Ascending aorta (tissue), 2 donors: ENCODE results near the gene PRKAR1A. TPM values are rescaled to one million over a fixed set of nuclear protein-coding genes. Genes with fewer than 3 reads are reported as not detected.
A peak's percentile ranks its signal among the peaks of the same experiment; 100 is the strongest.

Source experiments
- DNase-seq, 2 donors: peaks; one replicate each; pipeline ENCODE4 v3.0.0-alpha.2; 2019; ENCODE audit warnings: low spot score in 2 of 2
- H3K27ac ChIP-seq, 2 donors: fragments of 200-600 bp; sonication (generic); one replicate each; pipeline ENCODE4 v1.5.1; 2016 to 2017; ENCODE audit warnings: mild to moderate bottlenecking in 1 of 2
- H3K27me3 ChIP-seq: fragments of 200-600 bp; sonication (generic); one replicate; pipeline ENCODE4 v1.5.1; 2017
- H3K36me3 ChIP-seq, 2 donors: fragments of 200-600 bp; sonication (generic); one replicate each; pipeline ENCODE4 v1.5.1; 2016
- H3K4me1 ChIP-seq, 2 donors: fragments of 200-600 bp; sonication (generic); one replicate each; pipeline ENCODE4 v1.5.1; 2016 to 2017; ENCODE audit warnings: mild to moderate bottlenecking in 1 of 2
- H3K4me3 ChIP-seq, 2 donors: fragments of 200-600 bp; sonication (generic); one replicate each; pipeline ENCODE4 v1.5.1; 2016 to 2017; ENCODE audit warnings: mild to moderate bottlenecking in 1 of 2
- H3K9me3 ChIP-seq, 2 donors: fragments of 200-600 bp; sonication (generic); one replicate each; pipeline ENCODE4 v1.5.1; 2016
- intact Hi-C: fragments of 100-400 bp; cut with DNase I; formaldehyde crosslinking; loops from one replicate; pipeline ENCODE4 v1.15.1; 2023
- total RNA-seq: library from RNA; depleted of rRNA; stranded (reverse); fragments of >200 nt; gene quantifications from one replicate; pipeline ENCODE4 v1.1.0, GENCODE V29; 2016
- TF ChIP-seq, protein P1 (sequence below), 3 experiments: fragments of 200-600 bp in 2 of 3; fragments of 450-650 bp in 1 of 3; sonication (generic) in 2 of 3; IDR thresholded peaks; one replicate each; pipeline ENCODE4 v1.5.1; 2016 to 2019; ENCODE audit warnings: antibody characterized with exemption in 3 of 3, mild to moderate bottlenecking in 1 of 3, moderate library complexity in 1 of 3

The PRKAR1A gene
- total RNA-seq, 1 donor from 2014 or later = 233 TPM

DNA sequence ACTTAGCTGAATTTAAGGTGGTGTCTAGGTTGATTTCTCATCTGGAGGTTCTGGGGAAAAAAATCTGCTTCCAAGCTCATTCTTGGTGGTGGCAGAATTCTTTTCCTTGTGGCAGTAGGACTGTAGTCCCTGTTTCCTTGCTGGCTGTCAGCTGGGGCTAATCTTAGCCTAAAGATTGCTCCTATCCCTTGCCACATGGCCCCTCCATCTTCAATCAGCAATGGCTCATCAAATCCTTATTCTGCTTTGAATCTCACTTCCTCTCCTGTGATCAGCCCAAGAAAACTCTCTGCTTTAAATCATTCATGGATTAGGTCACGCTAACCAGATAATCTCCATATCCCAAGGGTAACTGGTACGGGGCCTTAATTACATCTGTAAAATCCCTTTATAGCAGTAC is 82.3 kb downstream of the PRKAR1A start:
- intact Hi-C loops = no loop called here
- H3K27ac ChIP-seq = no peak overlapping the region
- no peaks in the 10 kb centered on the region for H3K9me3 ChIP-seq
- H3K4me3 ChIP-seq = no peak overlapping the region
- H3K36me3 ChIP-seq = no peaks in the 10 kb centered on the region
- DNase-seq = no peak
- H3K4me1 ChIP-seq = peaks cover 0 to 11% of the 10 kb centered on the region in 2 donors
- TF ChIP-seq, protein P1, sequence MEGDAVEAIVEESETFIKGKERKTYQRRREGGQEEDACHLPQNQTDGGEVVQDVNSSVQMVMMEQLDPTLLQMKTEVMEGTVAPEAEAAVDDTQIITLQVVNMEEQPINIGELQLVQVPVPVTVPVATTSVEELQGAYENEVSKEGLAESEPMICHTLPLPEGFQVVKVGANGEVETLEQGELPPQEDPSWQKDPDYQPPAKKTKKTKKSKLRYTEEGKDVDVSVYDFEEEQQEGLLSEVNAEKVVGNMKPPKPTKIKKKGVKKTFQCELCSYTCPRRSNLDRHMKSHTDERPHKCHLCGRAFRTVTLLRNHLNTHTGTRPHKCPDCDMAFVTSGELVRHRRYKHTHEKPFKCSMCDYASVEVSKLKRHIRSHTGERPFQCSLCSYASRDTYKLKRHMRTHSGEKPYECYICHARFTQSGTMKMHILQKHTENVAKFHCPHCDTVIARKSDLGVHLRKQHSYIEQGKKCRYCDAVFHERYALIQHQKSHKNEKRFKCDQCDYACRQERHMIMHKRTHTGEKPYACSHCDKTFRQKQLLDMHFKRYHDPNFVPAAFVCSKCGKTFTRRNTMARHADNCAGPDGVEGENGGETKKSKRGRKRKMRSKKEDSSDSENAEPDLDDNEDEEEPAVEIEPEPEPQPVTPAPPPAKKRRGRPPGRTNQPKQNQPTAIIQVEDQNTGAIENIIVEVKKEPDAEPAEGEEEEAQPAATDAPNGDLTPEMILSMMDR (IDR thresholded peaks at IDR 0.05) = no peak
- no peaks in the 10 kb centered on the region for H3K27me3 ChIP-seq

DNA sequence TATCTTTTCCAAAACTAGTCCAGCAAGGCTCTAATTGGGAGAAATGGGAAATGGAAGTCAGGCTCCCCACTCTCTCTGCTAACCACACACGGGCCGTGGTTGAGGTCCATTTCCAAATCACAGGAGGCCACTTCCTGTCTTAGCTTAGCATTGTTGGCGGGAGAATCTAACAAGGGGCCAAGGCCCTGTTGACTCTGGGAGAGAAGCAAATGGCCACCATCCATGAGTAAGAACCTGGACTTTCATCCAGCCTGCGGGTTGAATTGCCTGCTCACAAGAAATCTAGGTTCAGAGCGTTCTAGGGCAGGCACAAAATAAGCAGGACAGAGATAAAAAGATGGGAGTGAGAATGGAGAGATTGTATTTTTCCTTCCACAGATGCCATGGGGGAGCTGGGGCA is 83.3 kb downstream of the PRKAR1A start:
- H3K27ac ChIP-seq = peak overlapping the region; percentile 25 to 58
- H3K4me3 ChIP-seq = no peak overlapping the region
- H3K27me3 ChIP-seq = no peaks in the 10 kb centered on the region
- peaks cover under 1 to 19% of the 10 kb centered on the region in 2 donors for H3K4me1 ChIP-seq
- intact Hi-C loops = no loop called here
- no peaks in the 10 kb centered on the region for H3K9me3 ChIP-seq
- H3K36me3 ChIP-seq = no peaks in the 10 kb centered on the region
- no peak for DNase-seq
- TF ChIP-seq, protein P1 (IDR thresholded peaks at IDR 0.05) = no peak

- DNase-seq = no peak
- H3K9me3 ChIP-seq = no peaks in the 10 kb centered on the region
- no peaks in the 10 kb centered on the region for H3K36me3 ChIP-seq
- H3K27me3 ChIP-seq = no peaks in the 10 kb centered on the region
- peaks cover 4 to 19% of the 10 kb centered on the region in 2 donors for H3K4me1 ChIP-seq
- no peak overlapping the region for H3K4me3 ChIP-seq
- peak overlapping the region; percentile 25 to 58 for H3K27ac ChIP-seq
- TF ChIP-seq, protein P1 (IDR thresholded peaks at IDR 0.05) = no peak
- intact Hi-C loops = no loop called here
Measured at GRCh38 chr17:68595986-68596385, 83.8 kb downstream of the PRKAR1A start.

- no peak overlapping the region for H3K27ac ChIP-seq
- no peak overlapping the region for H3K4me3 ChIP-seq
- H3K27me3 ChIP-seq = no peaks in the 10 kb centered on the region
- intact Hi-C loops = no loop called here
- H3K9me3 ChIP-seq = no peaks in the 10 kb centered on the region
- DNase-seq = no peak
- TF ChIP-seq, protein P1 (IDR thresholded peaks at IDR 0.05) = no peak
- peaks cover 4 to 19% of the 10 kb centered on the region in 2 donors for H3K4me1 ChIP-seq
- H3K36me3 ChIP-seq = no peaks in the 10 kb centered on the region
Measured at GRCh38 chr17:68596411-68596945, 84.2 kb downstream of the PRKAR1A start.

DNA sequence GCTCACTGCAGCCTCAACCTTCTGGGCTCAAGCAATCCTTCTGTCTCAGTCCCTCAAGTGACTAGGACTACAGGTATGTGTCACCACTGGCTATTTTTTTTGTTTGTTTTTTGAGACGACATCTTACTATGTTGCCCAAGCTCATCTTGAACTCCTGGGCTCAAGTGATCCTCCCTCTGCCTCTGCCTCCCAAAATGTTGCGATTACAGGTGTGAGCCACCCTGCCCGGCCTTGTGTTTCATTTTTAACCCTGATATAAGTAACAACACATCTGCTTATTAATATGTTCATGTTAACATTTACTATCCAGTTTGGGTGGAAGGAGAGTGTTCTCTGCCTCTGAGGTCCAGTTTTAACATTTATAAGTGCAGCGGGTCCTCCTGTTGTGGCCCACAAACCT is 85.8 kb downstream of the PRKAR1A start:
- DNase-seq = no peak

More for the DNA sequence above, 85.8 kb downstream of the PRKAR1A start:
- H3K27me3 ChIP-seq = no peaks in the 10 kb centered on the region
- H3K27ac ChIP-seq = no peak overlapping the region
- H3K9me3 ChIP-seq = no peaks in the 10 kb centered on the region
- H3K36me3 ChIP-seq = no peaks in the 10 kb centered on the region
- intact Hi-C loops = no loop called here
- TF ChIP-seq, protein P1 (IDR thresholded peaks at IDR 0.05) = no peak
- no peak overlapping the region for H3K4me3 ChIP-seq
- H3K4me1 ChIP-seq = peaks cover 4 to 19% of the 10 kb centered on the region in 2 donors
